ENCODE data around the gene PDLIM5.

PDLIM5 gene

DNA sequence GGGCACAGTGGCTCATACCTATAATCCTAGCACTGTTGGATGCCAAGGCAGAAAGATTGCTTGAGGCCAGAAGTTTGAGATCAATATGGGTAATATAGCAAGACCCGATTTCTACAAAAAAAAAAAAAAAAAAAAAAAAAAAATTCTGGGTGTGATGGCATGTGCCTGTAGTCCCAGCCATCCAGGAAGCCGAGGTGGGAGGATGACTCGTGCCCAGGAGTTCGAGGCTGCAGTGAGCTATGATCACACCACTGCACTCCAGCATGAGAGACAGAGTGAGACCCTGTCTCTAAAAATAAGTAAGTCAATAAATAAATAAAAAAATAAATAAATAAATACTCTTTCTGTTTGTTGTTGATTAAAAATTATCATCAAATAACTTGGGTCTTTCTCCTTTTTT lies 243.6 kb downstream of the PDLIM5 start:
- Histone ChIP-seq H3K4me3 (ENCODE audit: low read length) (no peak overlapping the region), H3K36me3 (ENCODE audit: insufficient read depth, low read length) (no peaks in the 10 kb centered on the region), H3K9me3 (replicated peaks; ENCODE audit: low read length) (no peaks in the 10 kb centered on the region), H3K27me3 (ENCODE audit: control insufficient read depth, insufficient read depth, low read length) (no peaks in the 10 kb centered on the region), H3K4me1 (ENCODE audit: control insufficient read depth, insufficient read depth, low read length) (peaks cover 7% of the 10 kb centered on the region), H3K9ac (ENCODE audit: low read depth, low read length) (no peak overlapping the region), H3K4me2 (ENCODE audit: low read length) (no peak overlapping the region)

DNA sequence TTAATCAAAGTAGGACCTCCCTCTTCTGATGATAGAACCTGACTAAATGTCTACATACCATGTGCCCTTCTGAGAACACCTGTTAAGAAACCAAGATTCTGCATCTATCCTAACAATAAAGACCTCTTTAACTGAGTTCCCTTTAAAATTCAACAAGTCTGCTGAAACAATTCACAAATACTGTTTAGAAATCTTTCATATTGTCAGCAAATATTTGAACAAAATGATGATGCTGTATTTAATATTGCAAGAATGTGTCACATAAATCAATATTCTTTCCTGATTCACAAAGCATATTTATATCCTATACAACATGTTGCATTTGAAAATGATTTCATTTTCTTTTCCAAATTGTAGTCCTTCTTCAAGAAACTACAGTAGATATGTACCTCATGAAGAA lies 246.4 kb downstream of the PDLIM5 start:
- H3K36me3 ChIP-seq (ENCODE audit: insufficient read depth, low read length) = no peaks in the 10 kb centered on the region
- H3K4me2 ChIP-seq (ENCODE audit: low read length) = no peak overlapping the region

DNA sequence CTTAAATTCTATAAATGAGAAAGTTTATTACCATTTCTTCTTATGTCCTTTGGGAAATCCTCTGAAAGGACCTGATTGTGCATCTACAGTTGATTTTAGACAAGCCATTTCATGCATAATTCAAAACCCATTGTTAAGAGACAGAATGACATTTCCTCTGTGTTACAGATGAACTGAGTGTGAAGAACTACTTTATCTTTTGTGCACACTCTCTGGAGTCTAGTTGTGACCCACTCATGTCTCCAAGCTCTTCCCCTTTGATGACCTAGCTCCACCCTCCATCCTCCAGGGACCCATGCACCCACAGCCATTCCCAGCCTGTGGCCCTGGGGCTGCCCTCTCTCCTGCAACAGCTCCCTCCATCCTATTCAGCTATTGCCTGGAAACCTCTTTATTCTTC lies 248.6 kb downstream of the PDLIM5 start:
- no peak overlapping the region for H3K4me3 ChIP-seq (ENCODE audit: low read length)
- H3K9ac ChIP-seq (ENCODE audit: low read depth, low read length) = no peak overlapping the region
- H3K36me3 ChIP-seq (ENCODE audit: insufficient read depth, low read length) = no peaks in the 10 kb centered on the region
- H3K4me2 ChIP-seq (ENCODE audit: low read length) = no peak overlapping the region
- no peaks in the 10 kb centered on the region for H3K27me3 ChIP-seq (ENCODE audit: control insufficient read depth, insufficient read depth, low read length)
- peaks cover 11% of the 10 kb centered on the region for H3K4me1 ChIP-seq (ENCODE audit: control insufficient read depth, insufficient read depth, low read length)
- no peaks in the 10 kb centered on the region for H3K9me3 ChIP-seq (replicated peaks; ENCODE audit: low read length)

More for the DNA sequence above, 246.4 kb downstream of the PDLIM5 start:
- no peak overlapping the region for H3K4me3 ChIP-seq (ENCODE audit: low read length)
- H3K27me3 ChIP-seq (ENCODE audit: control insufficient read depth, insufficient read depth, low read length) = no peaks in the 10 kb centered on the region
- H3K9me3 ChIP-seq (replicated peaks; ENCODE audit: low read length) = no peaks in the 10 kb centered on the region
- no peak overlapping the region for H3K9ac ChIP-seq (ENCODE audit: low read depth, low read length)
- H3K4me1 ChIP-seq (ENCODE audit: control insufficient read depth, insufficient read depth, low read length) = peaks cover 11% of the 10 kb centered on the region

DNA sequence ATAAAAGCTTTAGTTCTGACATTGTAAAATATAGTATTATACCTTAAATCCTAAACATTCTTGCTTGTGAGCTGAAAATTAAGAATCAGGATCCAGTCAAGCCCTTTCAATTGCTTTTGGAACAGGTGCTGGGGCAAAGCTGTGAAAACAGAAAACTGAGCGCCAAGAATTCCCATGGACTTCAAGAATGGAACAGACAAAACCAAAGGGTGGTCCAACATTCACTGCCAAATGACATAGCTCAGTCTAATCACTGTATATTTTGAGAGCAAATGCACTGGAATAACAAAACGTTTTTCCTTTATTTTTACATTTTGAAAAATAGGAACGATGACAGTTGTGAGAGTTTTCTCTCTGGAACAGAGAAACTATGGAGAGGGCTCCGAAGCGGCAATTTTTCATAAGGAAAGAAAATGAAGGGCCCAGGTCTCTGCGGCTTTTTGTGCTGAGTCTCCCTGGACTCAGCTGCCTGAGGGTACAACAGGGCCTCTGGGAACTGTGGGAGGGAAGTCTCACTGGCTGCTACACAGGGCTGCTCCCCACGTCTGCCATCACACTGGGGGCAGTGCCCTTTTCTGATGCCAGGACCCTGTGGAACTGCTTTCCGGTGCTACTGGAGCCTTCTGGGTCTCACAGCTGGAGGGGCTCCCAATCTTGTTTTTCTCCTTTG lies 250.0 kb downstream of the PDLIM5 start:
- peak overlapping the region; percentile 51 for H3K4me3 ChIP-seq (ENCODE audit: low read length)
- peaks cover 11% of the 10 kb centered on the region for H3K4me1 ChIP-seq (ENCODE audit: control insufficient read depth, insufficient read depth, low read length)
- no peaks in the 10 kb centered on the region for H3K9me3 ChIP-seq (replicated peaks; ENCODE audit: low read length)
- H3K36me3 ChIP-seq (ENCODE audit: insufficient read depth, low read length) = no peaks in the 10 kb centered on the region
- peak overlapping the region; percentile 50 for H3K9ac ChIP-seq (ENCODE audit: low read depth, low read length)
- H3K4me2 ChIP-seq (ENCODE audit: low read length) = peak overlapping the region; percentile 77
- H3K27me3 ChIP-seq (ENCODE audit: control insufficient read depth, insufficient read depth, low read length) = no peaks in the 10 kb centered on the region

DNA sequence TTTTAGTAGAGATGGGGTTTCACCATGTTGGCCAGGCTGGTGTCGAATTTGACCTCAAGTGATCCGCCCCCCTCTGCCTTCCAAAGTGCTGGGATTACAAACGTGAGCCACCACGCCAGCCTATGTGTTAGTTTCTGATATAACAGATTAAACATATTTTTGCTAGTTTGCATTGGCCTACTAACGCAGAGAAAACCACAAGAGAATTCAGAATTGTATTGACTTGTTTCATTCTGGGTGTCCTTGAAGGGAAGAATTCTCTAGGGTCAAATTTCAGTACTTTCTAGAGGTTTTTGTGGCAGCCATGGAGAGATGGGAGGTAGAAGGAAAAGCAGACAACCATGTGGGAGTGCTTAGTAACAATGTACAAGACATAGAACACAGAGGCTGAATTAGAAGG lies 259.9 kb downstream of the PDLIM5 start:
- Histone ChIP-seq H3K9ac (ENCODE audit: low read depth, low read length) (no peak overlapping the region), H3K4me3 (ENCODE audit: low read length) (no peak overlapping the region), H3K36me3 (ENCODE audit: insufficient read depth, low read length) (no peaks in the 10 kb centered on the region), H3K27me3 (ENCODE audit: control insufficient read depth, insufficient read depth, low read length) (no peaks in the 10 kb centered on the region), H3K4me1 (ENCODE audit: control insufficient read depth, insufficient read depth, low read length) (peaks cover 11% of the 10 kb centered on the region), H3K4me2 (ENCODE audit: low read length) (no peak overlapping the region), H3K9me3 (replicated peaks; ENCODE audit: low read length) (no peaks in the 10 kb centered on the region)

DNA sequence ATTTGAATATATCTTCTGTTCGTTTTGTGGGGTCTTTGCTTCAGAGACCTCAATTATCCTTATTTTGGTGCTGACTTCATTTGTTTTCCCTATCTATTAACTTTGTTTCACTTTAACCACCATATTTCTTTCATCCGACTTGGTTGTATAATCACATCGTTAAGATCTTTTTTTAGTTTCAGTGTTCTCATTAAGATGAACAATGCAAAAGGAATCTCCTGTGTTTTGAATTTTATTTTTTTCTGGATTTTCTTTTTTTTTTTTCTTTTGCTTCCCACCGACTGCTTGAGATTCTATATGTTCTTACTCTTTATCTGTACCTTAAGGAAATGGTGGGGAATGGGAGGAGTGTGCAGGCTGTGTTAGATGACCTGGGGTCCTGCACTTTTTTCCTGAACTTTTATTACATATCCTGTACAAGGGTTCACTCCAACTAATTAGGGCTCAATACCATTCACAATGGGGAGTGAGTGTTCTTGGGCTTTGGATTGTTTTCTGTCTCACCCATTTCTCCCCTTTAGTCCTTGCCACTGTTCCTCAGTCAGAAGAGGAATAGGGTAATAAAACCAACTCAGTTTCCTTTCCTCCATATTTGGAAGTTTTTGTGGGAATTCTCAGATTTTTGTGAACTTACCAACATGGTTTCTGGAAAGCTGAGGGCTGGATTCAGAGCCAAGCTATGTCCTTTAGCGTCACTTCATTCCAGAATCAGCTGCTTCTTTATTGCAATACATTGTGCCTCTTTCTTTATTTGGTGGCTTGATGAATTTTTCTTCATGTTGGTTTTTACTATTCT lies 262.8 kb downstream of the PDLIM5 start:
- peak overlapping the region; percentile 65 for H3K9ac ChIP-seq (ENCODE audit: low read depth, low read length)
- H3K9me3 ChIP-seq (replicated peaks; ENCODE audit: low read length) = no peaks in the 10 kb centered on the region
- no peaks in the 10 kb centered on the region for H3K36me3 ChIP-seq (ENCODE audit: insufficient read depth, low read length)
- no peaks in the 10 kb centered on the region for H3K27me3 ChIP-seq (ENCODE audit: control insufficient read depth, insufficient read depth, low read length)
- H3K4me1 ChIP-seq (ENCODE audit: control insufficient read depth, insufficient read depth, low read length) = peaks cover 11% of the 10 kb centered on the region
- H3K4me2 ChIP-seq (ENCODE audit: low read length) = peak overlapping the region; percentile 66
- H3K4me3 ChIP-seq (ENCODE audit: low read length) = no peak overlapping the region

DNA sequence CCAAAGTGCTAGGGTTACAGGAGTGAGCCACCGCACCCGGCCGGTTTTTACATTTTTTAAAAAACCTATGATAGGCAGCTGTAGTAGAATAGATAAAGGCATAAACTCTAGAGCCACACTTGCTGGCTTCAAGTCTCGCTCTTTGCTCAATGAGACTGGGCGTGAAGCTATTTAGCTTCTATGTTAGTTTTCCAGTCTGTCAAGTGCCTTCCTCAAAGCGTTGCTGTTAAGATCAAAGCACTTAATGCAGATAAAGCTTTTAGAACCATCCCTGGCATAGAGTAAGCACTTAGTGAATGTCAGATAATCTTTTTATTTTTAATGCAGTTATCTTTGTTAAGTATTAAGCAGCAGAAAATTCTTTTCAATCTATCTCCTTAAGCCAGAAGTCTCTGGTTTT lies 264.0 kb downstream of the PDLIM5 start:
- Histone ChIP-seq H3K4me2 (ENCODE audit: low read length) (no peak overlapping the region), H3K4me3 (ENCODE audit: low read length) (no peak overlapping the region), H3K9me3 (replicated peaks; ENCODE audit: low read length) (no peaks in the 10 kb centered on the region), H3K4me1 (ENCODE audit: control insufficient read depth, insufficient read depth, low read length) (peaks cover 11% of the 10 kb centered on the region), H3K27me3 (ENCODE audit: control insufficient read depth, insufficient read depth, low read length) (no peaks in the 10 kb centered on the region), H3K36me3 (ENCODE audit: insufficient read depth, low read length) (no peaks in the 10 kb centered on the region), H3K9ac (ENCODE audit: low read depth, low read length) (no peak overlapping the region)

Data from skeletal muscle satellite cell (primary cell).